WTC11 (cell line): ENCODE data around the gene PROX2. TPM values are rescaled to one million over a fixed set of nuclear protein-coding genes. Genes with fewer than 3 reads are reported as not detected.

Experiments
- ATAC-seq: fragments of 200-7000 bp; cut with Tn5 transposase; 2 replicates; pipeline ENCODE4 v1.10.0; 2021; ENCODE audit warnings: mild to moderate bottlenecking, moderate library complexity
- CTCF ChIA-PET: fragments of 300-600 bp; sonication (Branson Sonifier 250); formaldehyde crosslinking; loops from one replicate; lab custom pipeline; 2021; ENCODE audit warnings: antibody characterized with exemption; lab: Charles Lee
- POLR2A ChIA-PET: fragments of 350-600 bp; sonication (Branson Sonifier 250); formaldehyde crosslinking; loops from one replicate; lab custom pipeline; 2021; ENCODE audit warnings: antibody characterized with exemption; lab: Charles Lee
- DNase-seq: peaks from one replicate; pipeline ENCODE4 v3.0.0; 2021; ENCODE audit warnings: low spot score
- H3K27ac Mint-ChIP-seq: 2 replicates; pipeline ENCODE4 v1.8.0; 2021; ENCODE audit warnings: mixed read lengths
- H3K27me3 Mint-ChIP-seq: 2 replicates; pipeline ENCODE4 v1.8.0; 2021; ENCODE audit warnings: low read depth, mild to moderate bottlenecking, moderate library complexity, mixed read lengths
- H3K36me3 Mint-ChIP-seq: 2 replicates; pipeline ENCODE4 v1.8.0; 2021; ENCODE audit warnings: mixed read lengths
- H3K4me1 Mint-ChIP-seq: 2 replicates; pipeline ENCODE4 v1.8.0; 2022; ENCODE audit warnings: mixed read lengths
- H3K4me3 Mint-ChIP-seq: 2 replicates; pipeline ENCODE4 v1.8.0; 2021; ENCODE audit warnings: mild to moderate bottlenecking, moderate library complexity, mixed read lengths
- H3K9me3 Mint-ChIP-seq: 2 replicates; pipeline ENCODE4 v1.8.0; 2021; ENCODE audit warnings: mixed read lengths
- ARID4B ChIP-seq: sonication (generic); formaldehyde crosslinking; IDR thresholded peaks from 2 replicates; pipeline ENCODE4 v1.8.0; 2023; ENCODE audit warnings: missing genetic modification reagents, mild to moderate bottlenecking, borderline replicate concordance
- CREM ChIP-seq: sonication (generic); formaldehyde crosslinking; IDR thresholded peaks from 2 replicates; pipeline ENCODE4 v1.8.1; 2022; ENCODE audit warnings: mild to moderate bottlenecking, missing genetic modification reagents, moderate library complexity
- CTCF ChIP-seq: fragments of 200-600 bp; IDR thresholded peaks from 2 replicates; pipeline ENCODE4 v1.8.0; 2022; ENCODE audit warnings: antibody characterized with exemption
- FOXP1 ChIP-seq: sonication (generic); formaldehyde crosslinking; IDR thresholded peaks from 2 replicates; pipeline ENCODE4 v1.8.0; 2022; ENCODE audit warnings: missing genetic modification reagents, mild to moderate bottlenecking, moderate library complexity, borderline replicate concordance
- GABPB1 ChIP-seq: sonication (generic); formaldehyde crosslinking; IDR thresholded peaks from 2 replicates; pipeline ENCODE4 v1.8.1; 2023; ENCODE audit warnings: mild to moderate bottlenecking, missing genetic modification reagents
- MAX ChIP-seq: sonication (generic); formaldehyde crosslinking; IDR thresholded peaks from 2 replicates; pipeline ENCODE4 v1.8.0; 2022; ENCODE audit warnings: mild to moderate bottlenecking, missing genetic modification reagents
- NFYB ChIP-seq: sonication (generic); formaldehyde crosslinking; conservative IDR thresholded peaks from 2 replicates; pipeline ENCODE4 v1.8.0; 2022; ENCODE audit warnings: low read depth, missing genetic modification reagents
- NR3C1 ChIP-seq: sonication (generic); formaldehyde crosslinking; conservative IDR thresholded peaks from 2 replicates; pipeline ENCODE4 v1.8.1; 2023; ENCODE audit warnings: low read depth, mild to moderate bottlenecking, missing genetic modification reagents
- TP53 ChIP-seq: sonication (generic); formaldehyde crosslinking; IDR thresholded peaks from 2 replicates; pipeline ENCODE4 v1.8.1; 2023; ENCODE audit warnings: mild to moderate bottlenecking, missing genetic modification reagents
- USF1 ChIP-seq: sonication (generic); formaldehyde crosslinking; IDR thresholded peaks from 2 replicates; pipeline ENCODE4 v1.8.0; 2022; ENCODE audit warnings: mild to moderate bottlenecking, missing genetic modification reagents
- USF2 ChIP-seq: sonication (generic); formaldehyde crosslinking; IDR thresholded peaks from 2 replicates; pipeline ENCODE4 v1.8.1; 2023; ENCODE audit warnings: mild to moderate bottlenecking, missing genetic modification reagents, moderate library complexity
- ZNF317 ChIP-seq: sonication (generic); formaldehyde crosslinking; IDR thresholded peaks from 2 replicates; pipeline ENCODE4 v1.8.1; 2023; ENCODE audit warnings: low read depth, mild to moderate bottlenecking, moderate library complexity, missing genetic modification reagents, borderline replicate concordance
- ZNF423 ChIP-seq: fragments of 250-450 bp; sonication (Bioruptor Pico); IDR thresholded peaks from 2 replicates; pipeline ENCODE4 v2.1.2; 2022; ENCODE audit warnings: mild to moderate bottlenecking, moderate library complexity
- ZNF512 ChIP-seq: sonication (generic); formaldehyde crosslinking; IDR thresholded peaks from 2 replicates; pipeline ENCODE4 v1.8.1; 2022; ENCODE audit warnings: missing genetic modification reagents, borderline replicate concordance
- ZSCAN18 ChIP-seq: fragments of 250-450 bp; sonication (Bioruptor Pico); IDR thresholded peaks from 2 replicates; pipeline ENCODE4 v2.1.2; 2022; ENCODE audit warnings: mild to moderate bottlenecking, moderate library complexity
- total RNA-seq: library from RNA; stranded (reverse); gene quantifications from 3 replicates; pipeline ENCODE4 v1.2.3, GENCODE V29; 2021

PROX2 gene
- total RNA-seq, 1 experiment from 2014 or later: 0.04 TPM

- DNase-seq (no peak), ATAC-seq (no peak)
- no peaks in the 10 kb centered on the region for H3K27me3 Mint-ChIP-seq
- CTCF ChIA-PET: interaction anchor here (0.6 to 5.0 kb wide), 16 partner anchors 9 to 181 kb away, joined by 3 to 241 read pairs (median 5); partner anchors contain the start of genes DLST, RPS6KL1 and ZC2HC1C
- H3K4me3 Mint-ChIP-seq: no peak overlapping the region
- TF ChIP-seq ZNF317: no peak
- TF ChIP-seq NFYB (CRISPR knock-in tag): no peak
- TF ChIP-seq NR3C1: no peak
- TF ChIP-seq TP53 (CRISPR knock-in tag): no peak
- H3K4me1 Mint-ChIP-seq: peaks cover 11% of the 10 kb centered on the region
- H3K9me3 Mint-ChIP-seq: no peaks in the 10 kb centered on the region
- POLR2A ChIA-PET: interaction anchor here (0.9 kb wide), 1 partner anchor 47 kb away, joined by 3 read pairs; no protein-coding TSS in a partner anchor
- peaks cover 9% of the 10 kb centered on the region for H3K36me3 Mint-ChIP-seq
- H3K27ac Mint-ChIP-seq: no peak overlapping the region
Measured at GRCh38 chr14:74907744-74908143, 31.8 kb upstream of the PROX2 start.

- ChIA-PET CTCF (interaction anchor here (0.7 to 5.0 kb wide), 21 partner anchors 10 to 182 kb away, joined by 3 to 241 read pairs (median 10); partner anchors contain the start of genes ACYP1, DLST, PROX2 and RPS6KL1), POLR2A (interaction anchor here (1.4 kb wide), 1 partner anchor 21 kb away, joined by 7 read pairs; no protein-coding TSS in a partner anchor)
- no peak overlapping the region for H3K4me3 Mint-ChIP-seq
- H3K9me3 Mint-ChIP-seq: no peaks in the 10 kb centered on the region
- H3K27me3 Mint-ChIP-seq: no peaks in the 10 kb centered on the region
- H3K27ac Mint-ChIP-seq: peak overlapping the region; percentile 60
- TF ChIP-seq ZNF423 (CRISPR knock-in tag) (peak; percentile 40; the same call in 1 of the 2 replicates), CREM (CRISPR knock-in tag) (no peak), ZSCAN18 (CRISPR knock-in tag) (no peak)
- H3K4me1 Mint-ChIP-seq: peaks cover 13% of the 10 kb centered on the region
- peak; percentile 22 for ATAC-seq
- no peak for DNase-seq
- peaks cover 16% of the 10 kb centered on the region for H3K36me3 Mint-ChIP-seq
Measured at GRCh38 chr14:74906925-74907521, 31.1 kb upstream of the PROX2 start.

- 0 out of 2 replicates have a peak overlapping the region, but pooled peaks have one; percentile 41 for H3K27ac Mint-ChIP-seq
- peak; percentile 58 for ATAC-seq
- no peak overlapping the region for H3K4me3 Mint-ChIP-seq
- POLR2A ChIA-PET: interaction anchor here (0.7 to 1.7 kb wide), 3 partner anchors 19 to 45 kb away, joined by 3 to 9 read pairs (median 7); partner anchors contain the start of gene PROX2
- peaks cover 13% of the 10 kb centered on the region for H3K4me1 Mint-ChIP-seq
- H3K9me3 Mint-ChIP-seq: no peaks in the 10 kb centered on the region
- H3K36me3 Mint-ChIP-seq: peaks cover 30% of the 10 kb centered on the region
- CTCF ChIA-PET: interaction anchor here (0.5 to 5.0 kb wide), 50 partner anchors 8 to 297 kb away, joined by 3 to 241 read pairs (median 4); partner anchors contain the start of genes ACYP1, DLST, EIF2B2 and PROX2
- H3K27me3 Mint-ChIP-seq: no peaks in the 10 kb centered on the region
- DNase-seq: peak; percentile 84
- TF ChIP-seq ARID4B (CRISPR knock-in tag): peak; percentile 7; the same call in 1 of the 2 replicates
- no peak for TF ChIP-seq GABPB1 (CRISPR knock-in tag)
- no peak for TF ChIP-seq ZNF512 (CRISPR knock-in tag)
- peak; percentile 65 for TF ChIP-seq USF2 (CRISPR knock-in tag)
- peak; percentile 71 for TF ChIP-seq MAX
- peak; percentile 95 for TF ChIP-seq CTCF
- peak; percentile 70 for TF ChIP-seq FOXP1
- TF ChIP-seq USF1 (CRISPR knock-in tag): 0 out of 2 replicates have a peak, but pooled peaks have one; percentile 48
Measured at GRCh38 chr14:74905595-74906142, 29.7 kb upstream of the PROX2 start.
